AG09309 (cell line): ENCODE measurements around the gene U2SURP.
"Not testable (repeated sequence)": the region's sequence is repeated elsewhere in the genome, so short reads cannot be mapped to it uniquely, and the experiment has no call there.

Source experiments
- DNase-seq: peaks from one replicate; pipeline ENCODE4 v3.0.0-alpha.2; 2010; ENCODE audit warnings: low read depth
- H3K4me3 ChIP-seq: 2 replicates; pipeline ENCODE4 v1.5.1; 2011; ENCODE audit warnings: mild to moderate bottlenecking, low read depth, low read length, moderate library complexity; ENCODE audit not compliant: control insufficient read depth
- CTCF ChIP-seq: IDR thresholded peaks from 2 replicates; pipeline ENCODE4 v1.5.1; 2011; ENCODE audit warnings: mild to moderate bottlenecking, low read depth, low read length, inconsistent platforms; ENCODE audit not compliant: insufficient read depth, control insufficient read depth; ENCODE audit errors: missing control alignments

The U2SURP gene

DNA sequence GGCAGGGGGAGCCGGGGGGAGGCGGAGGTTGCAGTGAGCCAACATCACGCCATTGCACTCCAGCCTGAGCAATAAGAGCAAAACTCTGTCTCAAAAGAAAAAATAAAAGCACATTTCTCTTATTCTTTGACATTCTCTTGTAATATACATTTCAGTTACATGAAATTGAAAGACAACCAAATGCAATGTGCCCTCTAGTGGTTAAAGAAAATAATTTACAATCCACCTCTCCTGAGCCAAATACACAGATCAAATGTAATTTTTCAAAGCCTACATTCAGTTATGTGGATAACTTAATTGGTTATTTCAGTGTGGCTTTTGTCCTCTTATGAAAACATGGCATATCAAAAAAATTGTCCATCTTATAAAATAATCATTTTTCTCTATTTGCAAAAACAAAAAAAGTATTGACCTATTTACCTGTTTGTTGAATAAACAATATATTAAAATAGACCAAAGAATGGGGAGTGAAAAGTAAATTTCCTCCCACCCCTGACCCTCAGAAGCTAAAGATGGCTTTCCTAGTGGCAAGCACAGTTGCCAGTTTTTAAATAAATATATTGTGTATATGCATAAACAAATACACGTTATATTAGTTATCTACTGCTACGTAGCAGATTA, 14.2 kb upstream of the U2SURP start:
- peak; percentile 41 for TF ChIP-seq CTCF
- no peak for DNase-seq
- no peak overlapping the region for H3K4me3 ChIP-seq

DNA sequence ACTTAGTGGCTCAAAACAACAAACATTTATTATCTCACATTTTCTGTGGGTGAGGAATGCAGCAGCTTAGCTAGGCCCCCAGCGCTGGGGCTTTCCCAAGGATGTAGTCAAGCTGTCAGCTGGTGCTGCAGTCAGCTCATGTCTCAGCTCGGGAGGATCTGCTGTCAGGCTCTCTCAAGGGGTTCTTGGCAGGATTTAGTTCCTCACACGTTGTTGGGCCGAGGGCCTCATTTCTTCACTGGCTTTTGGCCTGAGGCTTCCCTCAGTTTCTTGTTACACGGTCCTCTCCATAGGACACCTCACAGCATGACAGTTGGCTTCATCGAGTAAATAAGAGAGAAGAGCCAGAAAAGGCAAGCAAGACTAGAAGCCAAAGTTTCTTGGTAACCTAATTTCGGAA, 13.7 kb upstream of the U2SURP start:
- H3K4me3 ChIP-seq: no peak overlapping the region
- TF ChIP-seq CTCF: no peak
- no peak for DNase-seq

- not testable (repeated sequence) for H3K4me3 ChIP-seq, DNase-seq
These were observed 13.1 kb upstream of the U2SURP start for GRCh38 chr3:142988221-142988620.

GRCh38 chr3:142988826-142989225, 12.5 kb upstream of the U2SURP start:
- not testable (repeated sequence) for H3K4me3 ChIP-seq

GRCh38 chr3:142990721-142991120, 10.6 kb upstream of the U2SURP start:
- no peak for TF ChIP-seq CTCF
- DNase-seq: no peak
- H3K4me3 ChIP-seq: no peak overlapping the region

More at GRCh38 chr3:142988826-142989225, 12.5 kb upstream of the U2SURP start:
- not testable (repeated sequence) for DNase-seq

DNA sequence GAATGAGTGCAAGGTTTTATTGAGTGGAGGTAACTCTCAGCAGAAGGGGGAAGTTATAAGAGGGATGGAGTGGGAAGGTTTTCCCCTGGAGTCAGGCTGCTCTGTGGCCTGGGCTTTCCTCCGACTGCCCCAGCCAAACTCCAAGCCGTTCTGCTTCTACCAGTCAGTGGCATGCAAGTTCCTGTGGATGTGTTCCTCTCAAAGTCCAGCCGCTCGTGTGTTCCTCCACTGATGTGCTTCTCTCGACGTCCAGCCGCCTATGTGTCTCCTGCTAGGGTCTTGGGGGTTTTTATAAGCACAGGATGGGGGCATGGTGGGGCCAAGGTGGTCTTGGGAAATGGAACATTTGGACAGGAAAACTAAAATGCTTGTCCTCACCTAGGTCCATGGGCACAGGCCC, 9.0 kb upstream of the U2SURP start:
- H3K4me3 ChIP-seq: no peak overlapping the region
- TF ChIP-seq CTCF: no peak
- no peak for DNase-seq

- no peak overlapping the region for H3K4me3 ChIP-seq
- peak; percentile 63 for TF ChIP-seq CTCF
- peak; percentile 50 for DNase-seq
These were observed 7.4 kb upstream of the U2SURP start for GRCh38 chr3:142993958-142994442.

DNA sequence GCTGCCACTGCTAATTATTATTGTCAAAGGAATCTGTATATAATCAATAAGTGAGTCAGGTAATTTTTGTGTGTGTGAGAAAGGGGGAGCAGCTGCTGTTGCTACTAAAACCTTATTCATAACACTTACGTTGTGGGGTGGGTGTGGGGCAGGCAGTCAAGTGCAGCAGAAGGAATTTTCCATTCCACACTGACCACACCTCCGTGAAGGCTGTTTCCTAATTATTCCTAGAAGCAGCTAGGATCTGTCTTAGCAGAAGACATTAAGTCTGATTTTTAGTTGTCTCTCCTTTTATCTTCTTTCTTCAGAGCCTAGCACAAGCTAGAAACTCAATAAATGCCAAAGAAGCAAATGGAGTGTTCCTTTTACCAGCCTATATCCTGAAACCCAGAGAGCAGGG, 4.0 kb upstream of the U2SURP start:
- no peak overlapping the region for H3K4me3 ChIP-seq
- no peak for DNase-seq

More for the DNA sequence above, 4.0 kb upstream of the U2SURP start:
- no peak for TF ChIP-seq CTCF
